IPS-15b (cell line): ENCODE data around the gene XYLT2.
A peak's percentile ranks its signal among the peaks of the same experiment; 100 is the strongest.
"Not testable (repeated sequence)": the region's sequence is repeated elsewhere in the genome, so short reads cannot be mapped to it uniquely, and the experiment has no call there.

ENCODE experiments used
- H3K27me3 ChIP-seq: one replicate; pipeline ENCODE4 v1.6.1; 2013; ENCODE audit warnings: low read length; ENCODE audit not compliant: control insufficient read depth, insufficient read depth
- H3K36me3 ChIP-seq: one replicate; pipeline ENCODE4 v1.6.1; 2013; ENCODE audit warnings: low read length; ENCODE audit not compliant: control insufficient read depth, insufficient read depth
- H3K4me1 ChIP-seq: one replicate; pipeline ENCODE4 v1.6.1; 2013; ENCODE audit warnings: mild to moderate bottlenecking, low read length; ENCODE audit not compliant: control insufficient read depth, insufficient read depth
- H3K4me3 ChIP-seq: one replicate; pipeline ENCODE4 v1.5.1; 2013; ENCODE audit warnings: low read depth, low read length
- H3K9ac ChIP-seq: one replicate; pipeline ENCODE4 v1.6.1; 2013; ENCODE audit warnings: low read depth, mild to moderate bottlenecking, low read length
- H3K9me3 ChIP-seq: one replicate; pipeline ENCODE4 v1.6.1; 2013; ENCODE audit warnings: mild to moderate bottlenecking, low read length; ENCODE audit not compliant: control insufficient read depth, insufficient read depth

XYLT2 gene

GRCh38 chr17:50389534-50389933 lies 43.6 kb downstream of the XYLT2 start:
- no peaks in the 10 kb centered on the region for H3K4me1 ChIP-seq
- no peak overlapping the region for H3K9ac ChIP-seq
- no peak overlapping the region for H3K4me3 ChIP-seq
- H3K9me3 ChIP-seq = no peaks in the 10 kb centered on the region
- H3K27me3 ChIP-seq = no peaks in the 10 kb centered on the region
- peaks cover 77% of the 10 kb centered on the region for H3K36me3 ChIP-seq

- H3K4me3 ChIP-seq = no peak overlapping the region
- no peaks in the 10 kb centered on the region for H3K27me3 ChIP-seq
- peaks cover 59% of the 10 kb centered on the region for H3K36me3 ChIP-seq
- peaks cover 3% of the 10 kb centered on the region for H3K4me1 ChIP-seq
- no peaks in the 10 kb centered on the region for H3K9me3 ChIP-seq
- H3K9ac ChIP-seq = no peak overlapping the region
Measured at GRCh38 chr17:50392621-50393020, 46.7 kb downstream of the XYLT2 start.

- Histone ChIP-seq H3K9ac (no peak overlapping the region), H3K4me3 (no peak overlapping the region), H3K36me3 (peaks cover 52% of the 10 kb centered on the region), H3K9me3 (no peaks in the 10 kb centered on the region), H3K27me3 (no peaks in the 10 kb centered on the region), H3K4me1 (peaks cover 3% of the 10 kb centered on the region)
Measured at GRCh38 chr17:50393700-50394099, 47.8 kb downstream of the XYLT2 start.

GRCh38 chr17:50394711-50395110 lies 48.8 kb downstream of the XYLT2 start:
- no peaks in the 10 kb centered on the region for H3K27me3 ChIP-seq
- H3K4me3 ChIP-seq = no peak overlapping the region
- no peak overlapping the region for H3K9ac ChIP-seq
- H3K9me3 ChIP-seq = no peaks in the 10 kb centered on the region
- H3K36me3 ChIP-seq = peaks cover 43% of the 10 kb centered on the region
- H3K4me1 ChIP-seq = peaks cover 3% of the 10 kb centered on the region

GRCh38 chr17:50396261-50397110 lies 50.6 kb downstream of the XYLT2 start:
- peaks cover 3% of the 10 kb centered on the region for H3K4me1 ChIP-seq
- peak overlapping the region; percentile 95 for H3K4me3 ChIP-seq
- no peaks in the 10 kb centered on the region for H3K9me3 ChIP-seq
- peaks cover 31% of the 10 kb centered on the region for H3K36me3 ChIP-seq
- H3K27me3 ChIP-seq = no peaks in the 10 kb centered on the region
- H3K9ac ChIP-seq = peak overlapping the region; percentile 92

GRCh38 chr17:50397111-50397918 lies 51.4 kb downstream of the XYLT2 start, which contains the start of gene LRRC59:
LRRC59 (minus strand) TSS chr17:50397523; CDS start chr17:50397317, 206 bp downstream.
- Histone ChIP-seq H3K27me3 (no peaks in the 10 kb centered on the region), H3K9ac (peak within 1 kb of the TSS; percentile 92), H3K9me3 (no peaks in the 10 kb centered on the region), H3K4me3 (peak within 1 kb of the TSS; percentile 95), H3K4me1 (peaks cover 3% of the 10 kb centered on the region), H3K36me3 (peaks cover 23% of the 10 kb centered on the region)

- H3K36me3 ChIP-seq = peaks cover 18% of the 10 kb centered on the region
- H3K4me1 ChIP-seq = peaks cover 3% of the 10 kb centered on the region
- H3K9ac ChIP-seq = peak overlapping the region; percentile 0
- no peaks in the 10 kb centered on the region for H3K9me3 ChIP-seq
- H3K27me3 ChIP-seq = no peaks in the 10 kb centered on the region
- peak overlapping the region; percentile 95 for H3K4me3 ChIP-seq
Measured at GRCh38 chr17:50397919-50398285, 52.0 kb downstream of the XYLT2 start.

GRCh38 chr17:50398672-50399071 lies 52.7 kb downstream of the XYLT2 start:
- H3K4me3 ChIP-seq, H3K9ac ChIP-seq, H3K27me3 ChIP-seq, H3K9me3 ChIP-seq, H3K4me1 ChIP-seq: not testable (repeated sequence)
- peaks cover 10% of the 10 kb centered on the region for H3K36me3 ChIP-seq

GRCh38 chr17:50399591-50399990 lies 53.7 kb downstream of the XYLT2 start:
- H3K9ac ChIP-seq, H3K4me1 ChIP-seq, H3K27me3 ChIP-seq, H3K36me3 ChIP-seq, H3K9me3 ChIP-seq, H3K4me3 ChIP-seq: not testable (repeated sequence)

GRCh38 chr17:50405351-50405750 lies 59.4 kb downstream of the XYLT2 start:
- not testable (repeated sequence) for H3K4me3 ChIP-seq, H3K9ac ChIP-seq, H3K4me1 ChIP-seq, H3K36me3 ChIP-seq, H3K27me3 ChIP-seq, H3K9me3 ChIP-seq

GRCh38 chr17:50406578-50406977 lies 60.7 kb downstream of the XYLT2 start:
- no peaks in the 10 kb centered on the region for H3K27me3 ChIP-seq
- H3K9ac ChIP-seq = no peak overlapping the region
- H3K4me3 ChIP-seq = no peak overlapping the region
- H3K4me1 ChIP-seq = peaks cover 2% of the 10 kb centered on the region
- H3K9me3 ChIP-seq = no peaks in the 10 kb centered on the region
- H3K36me3 ChIP-seq = no peaks in the 10 kb centered on the region

- Histone ChIP-seq H3K4me1 (peaks cover 2% of the 10 kb centered on the region), H3K9me3 (no peaks in the 10 kb centered on the region), H3K36me3 (no peaks in the 10 kb centered on the region), H3K9ac (no peak overlapping the region), H3K27me3 (no peaks in the 10 kb centered on the region), H3K4me3 (no peak overlapping the region)
Measured at GRCh38 chr17:50407921-50408320, 62.0 kb downstream of the XYLT2 start.
